Trophoblast cell (in vitro differentiated cells and primary cell): Measurements from ENCODE around the gene SNIP1. TPM values are rescaled to one million over a fixed set of nuclear protein-coding genes. Genes with fewer than 3 reads are reported as not detected.

Experiments used
- DNase-seq, 2 donors: peaks; one replicate each; pipeline ENCODE4 v3.0.0-alpha.2; 2016
- H2AFZ ChIP-seq: 2 replicates; pipeline ENCODE4 v1.6.1; 2013; ENCODE audit warnings: low read length, moderate library complexity, mild to moderate bottlenecking; ENCODE audit not compliant: insufficient read depth, poor library complexity
- H2AK5ac ChIP-seq: 2 replicates; pipeline ENCODE4 v1.6.1; 2013; ENCODE audit warnings: mild to moderate bottlenecking, low read length
- H2BK120ac ChIP-seq: 2 replicates; pipeline ENCODE4 v1.6.1; 2013; ENCODE audit warnings: low read length, mild to moderate bottlenecking, moderate library complexity; ENCODE audit not compliant: insufficient read depth, poor library complexity
- H2BK12ac ChIP-seq: 2 replicates; pipeline ENCODE4 v1.6.1; 2013; ENCODE audit warnings: mild to moderate bottlenecking, low read length, moderate library complexity
- H2BK5ac ChIP-seq: 2 replicates; pipeline ENCODE4 v1.6.1; 2013; ENCODE audit warnings: low read length, low read depth, moderate library complexity, mild to moderate bottlenecking; ENCODE audit not compliant: poor library complexity
- H3K14ac ChIP-seq: 2 replicates; pipeline ENCODE4 v1.6.1; 2013; ENCODE audit warnings: mild to moderate bottlenecking, low read length
- H3K18ac ChIP-seq: 2 replicates; pipeline ENCODE4 v1.6.1; 2013; ENCODE audit warnings: mild to moderate bottlenecking, low read length
- H3K23ac ChIP-seq: 2 replicates; pipeline ENCODE4 v1.6.1; 2013; ENCODE audit warnings: low read length
- H3K27ac ChIP-seq: 2 replicates; pipeline ENCODE4 v1.5.1; 2013; ENCODE audit warnings: low read depth, mild to moderate bottlenecking, inconsistent platforms, low read length, moderate library complexity
- H3K27me3 ChIP-seq: 2 replicates; pipeline ENCODE4 v1.6.1; 2013; ENCODE audit warnings: inconsistent platforms, mild to moderate bottlenecking, low read length, moderate library complexity; ENCODE audit not compliant: insufficient read depth
- H3K36me3 ChIP-seq, 2 experiments: 1 replicate in 1 of 2; 2 replicates in 1 of 2; pipeline ENCODE4 v1.6.1; 2013; ENCODE audit warnings: low read length in 2 of 2, mild to moderate bottlenecking in 2 of 2, moderate library complexity in 1 of 2; ENCODE audit not compliant: insufficient read depth in 2 of 2, control insufficient read depth in 1 of 2
- H3K4ac ChIP-seq: 2 replicates; pipeline ENCODE4 v1.6.1; 2013; ENCODE audit warnings: low read depth, mild to moderate bottlenecking, low read length, moderate library complexity
- H3K4me1 ChIP-seq, 2 experiments: 1 replicate in 1 of 2; 2 replicates in 1 of 2; pipeline ENCODE4 v1.6.1; 2013; ENCODE audit warnings: low read length in 2 of 2, mild to moderate bottlenecking in 2 of 2, moderate library complexity in 1 of 2; ENCODE audit not compliant: insufficient read depth in 2 of 2, control insufficient read depth in 1 of 2
- H3K4me2 ChIP-seq: 2 replicates; pipeline ENCODE4 v1.6.1; 2013; ENCODE audit warnings: inconsistent platforms, mild to moderate bottlenecking, low read length, moderate library complexity
- H3K4me3 ChIP-seq: 2 replicates; pipeline ENCODE4 v1.5.1; 2013; ENCODE audit warnings: mild to moderate bottlenecking, low read depth, low read length, inconsistent platforms
- H3K79me1 ChIP-seq: one replicate; pipeline ENCODE4 v1.6.1; 2013; ENCODE audit warnings: low read length
- H3K79me2 ChIP-seq: 2 replicates; pipeline ENCODE4 v1.6.1; 2013; ENCODE audit warnings: low read length, mild to moderate bottlenecking; ENCODE audit not compliant: control insufficient read depth, insufficient read depth, poor library complexity
- H3K9ac ChIP-seq: 2 replicates; pipeline ENCODE4 v1.6.1; 2013; ENCODE audit warnings: mild to moderate bottlenecking, low read length
- H3K9me3 ChIP-seq: 2 replicates; pipeline ENCODE4 v1.6.1; 2013; ENCODE audit warnings: low read depth, mild to moderate bottlenecking, control low read depth, inconsistent platforms, low read length; ENCODE audit not compliant: insufficient read depth
- H4K12ac ChIP-seq: 2 replicates; pipeline ENCODE4 v1.6.1; 2013; ENCODE audit warnings: low read depth, mild to moderate bottlenecking, low read length, moderate library complexity
- H4K8ac ChIP-seq: 2 replicates; pipeline ENCODE4 v1.6.1; 2013; ENCODE audit warnings: low read depth, mild to moderate bottlenecking, low read length, moderate library complexity
- H4K91ac ChIP-seq: one replicate; pipeline ENCODE4 v1.6.1; 2013; ENCODE audit warnings: low read depth, mild to moderate bottlenecking, low read length, moderate library complexity
- WGBS: extraction: QIAGEN DNeasy Blood & Tissue Kit; methylation state at CpG from one replicate; pipeline ENCODE4 v1.1.7; 2013; ENCODE audit warnings: missing lambda C conversion rate; ENCODE audit not compliant: insufficient read length, insufficient coverage; ENCODE audit errors: extremely low coverage; 5-methylcytosine and 5-hydroxymethylcytosine counted together
- polyA plus RNA-seq: library from polyadenylated mRNA; stranded (reverse); fragments of 200-250 nt; gene quantifications from 2 replicates; pipeline ENCODE4 v1.2.3, GENCODE V29; 2013

The SNIP1 gene, protein sequence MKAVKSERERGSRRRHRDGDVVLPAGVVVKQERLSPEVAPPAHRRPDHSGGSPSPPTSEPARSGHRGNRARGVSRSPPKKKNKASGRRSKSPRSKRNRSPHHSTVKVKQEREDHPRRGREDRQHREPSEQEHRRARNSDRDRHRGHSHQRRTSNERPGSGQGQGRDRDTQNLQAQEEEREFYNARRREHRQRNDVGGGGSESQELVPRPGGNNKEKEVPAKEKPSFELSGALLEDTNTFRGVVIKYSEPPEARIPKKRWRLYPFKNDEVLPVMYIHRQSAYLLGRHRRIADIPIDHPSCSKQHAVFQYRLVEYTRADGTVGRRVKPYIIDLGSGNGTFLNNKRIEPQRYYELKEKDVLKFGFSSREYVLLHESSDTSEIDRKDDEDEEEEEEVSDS
- polyA plus RNA-seq: 7.2 and 7.8 TPM in 2 replicates

DNA sequence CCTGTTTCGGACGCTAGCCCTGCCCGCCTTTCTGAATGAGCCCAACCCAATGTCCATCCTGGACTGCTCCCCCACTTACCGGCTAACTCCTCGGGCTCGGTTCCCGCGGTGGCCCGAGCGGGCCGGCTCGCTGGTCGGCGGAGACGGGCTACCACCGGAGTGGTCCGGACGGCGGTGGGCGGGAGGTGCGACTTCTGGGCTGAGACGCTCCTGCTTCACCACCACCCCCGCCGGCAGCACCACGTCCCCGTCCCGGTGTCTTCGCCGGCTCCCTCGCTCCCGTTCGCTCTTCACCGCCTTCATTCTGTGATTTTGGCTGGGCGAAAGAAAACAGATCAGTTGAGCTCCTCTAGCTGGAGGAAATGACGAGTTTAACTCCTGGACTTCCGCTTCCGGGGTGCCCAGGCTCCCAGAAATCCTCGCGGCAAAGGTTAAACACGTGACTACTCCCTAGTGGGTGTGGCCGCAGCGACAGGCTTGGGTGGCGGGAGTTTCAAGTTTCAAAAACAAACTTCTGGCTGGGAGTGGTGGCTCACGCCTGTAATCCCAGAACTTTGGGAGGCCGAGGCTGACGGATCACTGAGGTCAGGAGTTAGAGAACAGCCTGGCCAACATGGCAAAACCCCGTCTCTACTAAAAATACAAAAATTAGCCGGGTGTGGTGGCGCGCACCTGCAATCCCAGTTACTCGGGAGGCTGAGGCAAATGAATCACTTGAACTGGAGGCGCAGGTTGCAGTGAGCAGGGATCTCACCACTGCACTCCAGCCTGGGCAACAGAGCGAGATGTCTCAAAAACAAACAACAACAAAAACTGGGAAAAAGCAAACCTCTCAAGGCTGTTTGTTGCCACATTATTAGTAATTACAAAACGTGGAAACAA, at the start of gene SNIP1:
TSS of gene SNIP1 (minus strand) at position 367 of the 882 bp plus-strand sequence. CDS start at position 303, 64 bp downstream.
- Histone ChIP-seq H2AFZ (peak within 1 kb of the TSS; percentile 92), H3K9me3 (no peaks in the 10 kb centered on the region), H4K91ac (peak within 1 kb of the TSS; percentile 71), H3K9ac (peak within 1 kb of the TSS; percentile 97), H2BK5ac (peak within 1 kb of the TSS; percentile 79), H3K4me2 (peak within 1 kb of the TSS; percentile 89), H3K18ac (peak within 1 kb of the TSS; percentile 95), H3K27ac (peak within 1 kb of the TSS; percentile 35), H3K4ac (peak within 1 kb of the TSS; percentile 61), H2BK12ac (no peak within 1 kb of the TSS), H3K79me1 (peaks cover 5% of the 10 kb centered on the region), H3K14ac (peak within 1 kb of the TSS; percentile 98), H3K4me1 (peaks cover 2 to 14% of the 10 kb centered on the region in 2 experiments), H2AK5ac (peak within 1 kb of the TSS; percentile 67), H4K8ac (peak within 1 kb of the TSS; percentile 99), H3K79me2 (peaks cover 6% of the 10 kb centered on the region), H3K4me3 (peak within 1 kb of the TSS; percentile 96), H3K23ac (no peak within 1 kb of the TSS), H3K36me3 (peaks cover 8 to 11% of the 10 kb centered on the region in 2 experiments), H2BK120ac (peak within 1 kb of the TSS; percentile 92), H4K12ac (peak within 1 kb of the TSS; percentile 99), H3K27me3 (no peaks in the 10 kb centered on the region)
- WGBS: no CpG with 5 or more reads among the region's 54 CpGs
- DNase-seq: peak; percentile 93 to 98

DNA sequence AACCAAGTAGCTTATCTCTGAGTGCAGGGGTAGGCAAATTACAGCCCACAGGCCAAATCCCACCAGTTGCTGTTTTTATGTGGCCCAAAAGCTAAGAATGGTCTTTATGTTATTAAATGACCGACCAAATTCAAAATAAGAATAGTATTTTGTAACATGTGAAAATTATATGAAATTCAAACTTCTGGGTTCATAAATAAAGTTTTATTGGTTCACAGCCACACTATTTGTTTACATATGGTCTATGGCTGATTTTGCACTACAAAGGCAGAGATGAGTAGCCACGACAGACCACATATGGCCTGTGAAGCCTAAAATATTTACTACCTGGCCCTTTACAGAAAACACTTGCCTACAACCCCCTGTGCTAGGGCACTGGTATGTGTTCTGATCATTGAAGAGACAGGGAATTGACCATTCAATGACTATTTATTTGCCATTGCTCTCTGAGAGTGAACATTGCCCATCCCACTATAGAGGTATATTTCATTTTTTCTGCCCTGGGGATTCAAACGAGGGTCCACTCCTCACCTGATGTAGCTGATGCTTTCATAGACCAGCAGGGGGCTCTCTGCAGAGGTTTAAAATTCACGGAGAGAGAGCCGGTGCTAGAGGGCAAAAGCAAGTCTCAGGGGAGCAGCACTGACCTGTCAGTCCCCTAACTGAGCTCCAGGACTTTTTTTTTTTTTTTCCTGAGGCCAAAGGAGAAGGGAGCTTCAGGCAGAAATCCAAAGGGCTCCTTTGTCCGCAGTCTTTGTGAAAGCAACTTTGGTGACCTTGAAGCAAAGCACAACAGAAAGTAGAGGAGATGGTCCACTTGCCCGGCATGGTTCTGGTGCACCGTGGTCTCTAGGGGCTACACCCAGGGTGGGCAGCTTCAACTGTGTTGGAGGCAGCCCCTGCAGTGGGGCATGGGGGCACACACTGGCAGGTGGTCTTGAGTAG, 48.9 kb upstream of the SNIP1 start:
- Histone ChIP-seq H4K8ac (no peak overlapping the region), H3K79me1 (no peaks in the 10 kb centered on the region), H4K12ac (no peak overlapping the region), H2BK120ac (no peak overlapping the region), H4K91ac (no peak overlapping the region), H3K4ac (no peak overlapping the region), H3K79me2 (no peaks in the 10 kb centered on the region), H2AFZ (no peak overlapping the region), H2AK5ac (no peak overlapping the region), H3K9ac (no peak overlapping the region), H3K4me3 (no peak overlapping the region), H3K9me3 (no peaks in the 10 kb centered on the region), H3K4me2 (no peak overlapping the region), H3K4me1 (peaks cover 0 to 2% of the 10 kb centered on the region in 2 experiments), H3K27ac (no peak overlapping the region), H3K23ac (no peak overlapping the region), H3K18ac (no peak overlapping the region), H2BK12ac (no peak overlapping the region), H3K14ac (no peak overlapping the region), H3K27me3 (no peaks in the 10 kb centered on the region), H2BK5ac (no peak overlapping the region), H3K36me3 (no peaks in the 10 kb centered on the region)
- peak; percentile 9 to 71 for DNase-seq
- WGBS: no CpG with 5 or more reads among the region's 8 CpGs

DNA sequence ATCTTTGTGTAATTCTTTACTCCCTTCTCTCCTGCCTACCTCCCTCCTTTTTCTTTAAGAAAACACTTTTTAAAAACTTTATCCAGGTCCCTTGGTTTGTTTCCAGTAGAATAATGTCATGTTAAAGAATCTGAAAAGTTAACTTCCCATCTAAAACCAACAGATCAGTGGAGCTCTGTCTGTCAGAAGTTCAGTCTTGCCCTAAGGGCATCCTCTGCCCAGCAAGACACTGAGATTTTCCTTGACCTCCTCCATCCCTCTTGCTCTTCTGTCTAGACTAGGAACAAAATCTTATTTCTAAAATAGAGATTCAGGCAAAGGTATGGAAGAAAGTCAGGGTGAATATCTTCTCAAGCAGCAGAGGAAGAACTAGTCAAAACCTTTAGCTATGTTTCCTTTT, 47.3 kb upstream of the SNIP1 start:
- no peak overlapping the region for H2AK5ac ChIP-seq
- H3K4me2 ChIP-seq: no peak overlapping the region
- H3K14ac ChIP-seq: no peak overlapping the region
- H2BK120ac ChIP-seq: no peak overlapping the region
- H2BK12ac ChIP-seq: no peak overlapping the region
- H3K4me1 ChIP-seq: peaks cover 0 to 1% of the 10 kb centered on the region in 2 experiments
- no peak overlapping the region for H4K8ac ChIP-seq
- H3K79me2 ChIP-seq: no peaks in the 10 kb centered on the region
- H3K18ac ChIP-seq: no peak overlapping the region
- H3K36me3 ChIP-seq: no peaks in the 10 kb centered on the region
- H3K4ac ChIP-seq: no peak overlapping the region
- H3K9me3 ChIP-seq: no peaks in the 10 kb centered on the region
- no peak overlapping the region for H3K9ac ChIP-seq
- H4K91ac ChIP-seq: no peak overlapping the region
- H3K4me3 ChIP-seq: no peak overlapping the region
- H4K12ac ChIP-seq: no peak overlapping the region
- H3K79me1 ChIP-seq: no peaks in the 10 kb centered on the region
- no peak overlapping the region for H2AFZ ChIP-seq
- no peak overlapping the region for H3K23ac ChIP-seq
- no peaks in the 10 kb centered on the region for H3K27me3 ChIP-seq
- DNase-seq: no peak
- no peak overlapping the region for H2BK5ac ChIP-seq
- H3K27ac ChIP-seq: no peak overlapping the region

DNA sequence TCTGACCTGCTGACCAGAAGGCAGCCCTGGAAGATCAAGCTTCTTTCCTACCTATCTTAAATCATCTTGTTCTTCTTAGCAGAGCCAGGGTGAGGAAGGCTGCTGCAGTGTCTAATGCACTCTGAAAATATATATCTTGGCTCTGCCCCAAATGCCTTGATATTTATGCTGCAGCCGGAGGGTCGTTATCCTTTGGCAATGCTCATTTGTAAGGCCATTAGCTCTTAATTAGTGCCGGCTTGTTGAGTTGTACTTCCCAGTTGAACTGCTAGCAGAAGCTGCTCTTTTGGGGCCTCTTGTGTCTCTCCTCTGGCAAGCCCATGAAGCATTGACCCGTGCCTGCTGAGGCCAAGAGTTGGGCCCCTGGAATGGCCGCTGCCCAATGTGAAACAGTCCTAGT, 45.8 kb upstream of the SNIP1 start:
- Histone ChIP-seq H3K79me2 (peaks cover 5% of the 10 kb centered on the region), H3K27me3 (no peaks in the 10 kb centered on the region), H3K23ac (no peak overlapping the region), H3K4me1 (no peaks in the 10 kb centered on the region), H3K14ac (no peak overlapping the region), H4K91ac (no peak overlapping the region), H3K9ac (no peak overlapping the region), H3K36me3 (no peaks in the 10 kb centered on the region), H2BK120ac (no peak overlapping the region), H2BK12ac (no peak overlapping the region), H3K4me3 (no peak overlapping the region), H4K12ac (no peak overlapping the region), H3K27ac (no peak overlapping the region), H2BK5ac (no peak overlapping the region), H2AFZ (no peak overlapping the region), H3K4ac (no peak overlapping the region), H3K9me3 (no peaks in the 10 kb centered on the region), H3K79me1 (peaks cover 5% of the 10 kb centered on the region), H2AK5ac (no peak overlapping the region), H3K4me2 (no peak overlapping the region), H3K18ac (no peak overlapping the region), H4K8ac (no peak overlapping the region)
- no CpG with 5 or more reads among the region's 5 CpGs for WGBS
- DNase-seq: no peak
